ENCODE results near the gene EFCAB8. TPM values are rescaled to one million over a fixed set of nuclear protein-coding genes. Genes with fewer than 3 reads are reported as not detected.

Gene EFCAB8
- polyA plus RNA-seq, 6 donors from 2014 or later: not detected

DNA sequence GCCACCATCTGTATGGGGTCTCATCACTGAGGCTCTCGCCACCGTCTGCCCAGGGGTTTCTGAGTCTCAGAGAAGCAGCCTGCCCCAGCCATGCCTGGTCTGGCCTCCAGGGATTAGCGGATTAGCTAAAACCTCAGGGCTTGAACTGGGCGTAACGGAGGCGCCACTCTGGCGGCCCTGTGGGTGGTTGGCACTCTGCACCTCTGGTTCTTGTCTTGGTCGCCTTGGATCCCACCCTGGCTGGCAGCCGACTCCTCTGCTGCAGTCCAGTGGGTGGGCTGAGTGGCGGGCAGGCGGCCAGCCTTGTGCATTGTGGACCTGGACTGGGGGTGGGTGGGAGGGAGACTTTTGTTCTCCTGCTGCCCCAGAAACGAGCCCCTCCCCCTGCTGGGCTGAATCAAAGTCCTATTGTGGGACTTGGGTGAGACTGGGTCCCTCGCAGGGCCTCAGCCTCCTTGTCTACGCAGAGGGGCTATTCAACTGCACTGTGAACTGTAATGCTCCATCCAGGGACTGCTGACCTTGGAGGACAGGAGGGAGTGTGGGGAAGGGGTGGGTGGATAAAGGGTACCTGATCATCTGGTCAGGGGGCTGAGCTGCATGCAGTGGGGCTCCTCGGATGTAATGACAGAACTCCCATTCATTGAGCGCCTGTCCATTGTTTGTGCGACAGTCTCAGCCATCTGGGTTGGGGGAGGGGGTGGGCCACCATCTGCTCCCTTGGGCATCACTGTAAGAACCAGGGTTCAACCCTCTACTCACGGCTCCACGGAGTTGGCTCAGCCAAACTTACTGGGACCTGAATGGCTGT, 121.6 kb downstream of the EFCAB8 start:
- Mint-ChIP-seq H3K4me1 (no peaks in the 10 kb centered on the region), H3K4me3 (no peak overlapping the region), H3K36me3 (peaks cover 0 to 3% of the 10 kb centered on the region in 2 donors), H3K27ac (no peak overlapping the region), H3K27me3 (no peaks in the 10 kb centered on the region), H3K9me3 (peaks cover 0 to 9% (median 0%) of the 10 kb centered on the region in 7 donors)
- no peak for DNase-seq
- no peak for ATAC-seq (ENCODE audit: low read depth in 2 of 2)

GRCh38 chr20:32980990-32981389, 122.3 kb downstream of the EFCAB8 start:
- DNase-seq (no peak), ATAC-seq (ENCODE audit: low read depth in 2 of 2) (no peak)
- H3K27me3 Mint-ChIP-seq: no peaks in the 10 kb centered on the region
- H3K4me3 Mint-ChIP-seq: peak overlapping the region in 1 of 8 donors; percentile 15
- H3K36me3 Mint-ChIP-seq: peaks cover 0 to 3% of the 10 kb centered on the region in 2 donors
- peaks cover 0 to 2% (median 0%) of the 10 kb centered on the region in 3 donors for H3K4me1 Mint-ChIP-seq
- H3K9me3 Mint-ChIP-seq: peaks cover 0 to 9% (median 0%) of the 10 kb centered on the region in 7 donors
- no peak overlapping the region for H3K27ac Mint-ChIP-seq

GRCh38 chr20:32982617-32983458, 124.1 kb downstream of the EFCAB8 start:
- ATAC-seq (ENCODE audit: low read depth in 2 of 2) (no peak), DNase-seq (no peak)
- H3K4me3 Mint-ChIP-seq: peak overlapping the region in 1 of 8 donors; percentile 25
- H3K27ac Mint-ChIP-seq: peak overlapping the region in 3 of 6 donors; percentile 18 to 58 (median 52)
- H3K27me3 Mint-ChIP-seq: no peaks in the 10 kb centered on the region
- H3K4me1 Mint-ChIP-seq: peaks cover 0 to 8% (median 0%) of the 10 kb centered on the region in 3 donors
- H3K36me3 Mint-ChIP-seq: no peaks in the 10 kb centered on the region
- H3K9me3 Mint-ChIP-seq: no peaks in the 10 kb centered on the region

- H3K4me1 Mint-ChIP-seq: peaks cover 0 to 8% (median 0%) of the 10 kb centered on the region in 3 donors
- DNase-seq (no peak), ATAC-seq (ENCODE audit: low read depth in 2 of 2) (no peak)
- H3K27me3 Mint-ChIP-seq: no peaks in the 10 kb centered on the region
- peak overlapping the region in 1 of 6 donors; percentile 18 for H3K27ac Mint-ChIP-seq
- no peaks in the 10 kb centered on the region for H3K36me3 Mint-ChIP-seq
- no peaks in the 10 kb centered on the region for H3K9me3 Mint-ChIP-seq
- H3K4me3 Mint-ChIP-seq: peak overlapping the region in 1 of 8 donors; percentile 25
These were observed 124.9 kb downstream of the EFCAB8 start for GRCh38 chr20:32983459-32984112.

- Mint-ChIP-seq H3K4me3 (no peak overlapping the region), H3K36me3 (no peaks in the 10 kb centered on the region), H3K27ac (no peak overlapping the region), H3K27me3 (no peaks in the 10 kb centered on the region), H3K4me1 (peaks cover 0 to 8% (median 0%) of the 10 kb centered on the region in 3 donors), H3K9me3 (no peaks in the 10 kb centered on the region)
- DNase-seq (no peak), ATAC-seq (ENCODE audit: low read depth in 2 of 2) (no peak)
These were observed 125.5 kb downstream of the EFCAB8 start for GRCh38 chr20:32984196-32984595.

GRCh38 chr20:32984631-32985354, 126.1 kb downstream of the EFCAB8 start:
- ATAC-seq (ENCODE audit: low read depth in 2 of 2) (no peak), DNase-seq (no peak)
- peak overlapping the region in 1 of 6 donors; percentile 20 for H3K27ac Mint-ChIP-seq
- no peaks in the 10 kb centered on the region for H3K36me3 Mint-ChIP-seq
- peaks cover 0 to 8% (median under 1%) of the 10 kb centered on the region in 3 donors for H3K4me1 Mint-ChIP-seq
- no peaks in the 10 kb centered on the region for H3K9me3 Mint-ChIP-seq
- H3K27me3 Mint-ChIP-seq: no peaks in the 10 kb centered on the region
- no peak overlapping the region for H3K4me3 Mint-ChIP-seq

DNA sequence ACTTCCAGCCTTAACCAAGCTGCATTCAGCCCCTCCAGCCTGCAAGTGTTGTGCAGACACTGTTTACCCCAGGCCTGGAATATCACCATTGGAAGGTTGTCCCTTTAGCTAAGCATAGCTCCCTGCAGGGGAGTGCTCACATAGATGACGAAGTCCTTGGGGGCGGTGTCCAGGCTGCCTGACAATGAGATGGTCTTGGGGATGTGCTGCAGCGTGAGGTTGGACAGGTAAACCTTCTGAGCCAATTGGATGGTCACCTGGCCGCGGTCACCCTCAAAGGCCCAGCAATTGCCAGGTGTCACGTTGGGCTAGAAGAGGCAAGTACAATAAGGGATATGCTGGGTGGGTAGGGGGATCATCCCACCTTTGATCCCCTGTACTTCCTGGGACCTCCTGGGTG, 126.9 kb downstream of the EFCAB8 start:
- peak overlapping the region in 1 of 6 donors; percentile 83 for H3K27ac Mint-ChIP-seq
- no peaks in the 10 kb centered on the region for H3K9me3 Mint-ChIP-seq
- ATAC-seq (ENCODE audit: low read depth in 2 of 2): no peak
- H3K36me3 Mint-ChIP-seq: no peaks in the 10 kb centered on the region
- no peak overlapping the region for H3K4me3 Mint-ChIP-seq
- no peaks in the 10 kb centered on the region for H3K27me3 Mint-ChIP-seq
- no peak for DNase-seq
- H3K4me1 Mint-ChIP-seq: peaks cover 0 to 8% (median 8%) of the 10 kb centered on the region in 3 donors

GRCh38 chr20:32986331-32986966, 127.7 kb downstream of the EFCAB8 start:
- H3K36me3 Mint-ChIP-seq: no peaks in the 10 kb centered on the region
- H3K4me3 Mint-ChIP-seq: no peak overlapping the region
- DNase-seq (no peak), ATAC-seq (ENCODE audit: low read depth in 2 of 2) (no peak)
- peak overlapping the region in 1 of 6 donors; percentile 82 for H3K27ac Mint-ChIP-seq
- H3K4me1 Mint-ChIP-seq: peaks cover 9 to 17% (median 16%) of the 10 kb centered on the region in 3 donors
- H3K9me3 Mint-ChIP-seq: no peaks in the 10 kb centered on the region
- no peaks in the 10 kb centered on the region for H3K27me3 Mint-ChIP-seq

- H3K4me3 Mint-ChIP-seq: no peak overlapping the region
- no peak overlapping the region for H3K27ac Mint-ChIP-seq
- no peaks in the 10 kb centered on the region for H3K9me3 Mint-ChIP-seq
- H3K36me3 Mint-ChIP-seq: no peaks in the 10 kb centered on the region
- peaks cover 13 to 23% (median 23%) of the 10 kb centered on the region in 3 donors for H3K4me1 Mint-ChIP-seq
- ATAC-seq (ENCODE audit: low read depth in 2 of 2): no peak
- DNase-seq: no peak
- H3K27me3 Mint-ChIP-seq: no peaks in the 10 kb centered on the region
These were observed 128.5 kb downstream of the EFCAB8 start for GRCh38 chr20:32987044-32987825.

- Mint-ChIP-seq H3K27ac (peak overlapping the region in 1 of 6 donors; percentile 51), H3K4me3 (no peak overlapping the region), H3K27me3 (no peaks in the 10 kb centered on the region), H3K4me1 (peaks cover 21 to 31% (median 25%) of the 10 kb centered on the region in 3 donors), H3K9me3 (no peaks in the 10 kb centered on the region), H3K36me3 (no peaks in the 10 kb centered on the region)
- DNase-seq (no peak), ATAC-seq (ENCODE audit: low read depth in 2 of 2) (no peak)
These were observed 129.3 kb downstream of the EFCAB8 start for GRCh38 chr20:32988008-32988407.

GRCh38 chr20:32989507-32990283, 131.0 kb downstream of the EFCAB8 start:
- DNase-seq (no peak), ATAC-seq (ENCODE audit: low read depth in 2 of 2) (no peak)
- peak overlapping the region in 4 of 6 donors; percentile 47 to 85 (median 69) for H3K27ac Mint-ChIP-seq
- H3K9me3 Mint-ChIP-seq: peaks cover 0 to 8% (median 1%) of the 10 kb centered on the region in 7 donors
- H3K27me3 Mint-ChIP-seq: no peaks in the 10 kb centered on the region
- no peak overlapping the region for H3K4me3 Mint-ChIP-seq
- no peaks in the 10 kb centered on the region for H3K36me3 Mint-ChIP-seq
- H3K4me1 Mint-ChIP-seq: peaks cover 21 to 31% (median 25%) of the 10 kb centered on the region in 3 donors
